ENCODE measurements around the gene SPATC1L. TPM values are rescaled to one million over a fixed set of nuclear protein-coding genes. Genes with fewer than 3 reads are reported as not detected.

SPATC1L gene
- total and polyA plus RNA-seq, 2 donors (not counting 3 experiments of a cell fraction or from before 2014, with no cell fraction given): 11.5 to 15.3 TPM

- no peak overlapping the region for H3K27ac ChIP-seq (ENCODE audit: insufficient read depth, low read depth, low read length)
- no peak overlapping the region for H3K4me3 ChIP-seq (replicated peaks in 1 of 3; ENCODE audit: insufficient read depth in 1 of 3, low read depth in 1 of 3, low read length in 3 of 3)
- no peak overlapping the region for H3K4me2 ChIP-seq (ENCODE audit: insufficient read depth, low read length)
- peaks cover 53% of the 10 kb centered on the region for H3K79me2 ChIP-seq (ENCODE audit: control insufficient read depth, insufficient read depth, low read length)
- dilution Hi-C loops (cut with MboI; ENCODE audit: extremely low pct_ligation_motif_present, low sequenced_read_pairs) (no loop called here), intact Hi-C loops (cut with micrococcal nuclease) (no loop called here)
- BruUV-seq (replicated peaks): no TSS peak
- H3K9me3 ChIP-seq (replicated peaks; ENCODE audit: control insufficient read depth, insufficient read depth, low read length): no peaks in the 10 kb centered on the region
- no peak overlapping the region for H2AFZ ChIP-seq (ENCODE audit: low read depth, low read length)
- H4K20me1 ChIP-seq (replicated peaks; ENCODE audit: control insufficient read depth, extremely low read depth, insufficient read depth, low read length): no peaks in the 10 kb centered on the region
- no peak for DNase-seq (ENCODE audit: low read depth, low spot score)
- FAIRE-seq: no peak
- H3K36me3 ChIP-seq (ENCODE audit: control insufficient read depth in 2 of 2, extremely low read depth in 1 of 2, insufficient read depth in 2 of 2, low read length in 2 of 2): peaks cover 6 to 10% of the 10 kb centered on the region in 2 experiments
- H3K9ac ChIP-seq (replicated peaks; ENCODE audit: extremely low read depth, insufficient read depth, low read length): no peak overlapping the region
- no peaks in the 10 kb centered on the region for H3K27me3 ChIP-seq (ENCODE audit: control insufficient read depth in 2 of 2, insufficient read depth in 2 of 2, low read length in 2 of 2)
- POLR2A ChIA-PET: no interaction called here
- CTCF ChIA-PET: no interaction called here
- TF ChIP-seq JUN (IDR thresholded peaks at IDR 0.05; ENCODE audit: borderline replicate concordance, insufficient read depth, insufficient read length, low read depth): no peak
- TF ChIP-seq EZH2 (IDR thresholded peaks at IDR 0.05; ENCODE audit: borderline replicate concordance, low read depth, low read length, severe bottlenecking): no peak
- no peak for TF ChIP-seq GATA2 (IDR thresholded peaks at IDR 0.05; ENCODE audit: insufficient read depth, insufficient read length, low read depth, low read length)
- TF ChIP-seq MAX (IDR thresholded peaks at IDR 0.05; ENCODE audit: insufficient read depth, insufficient read length): no peak
- no peak for TF ChIP-seq POLR2AphosphoS5 (IDR thresholded peaks at IDR 0.05; ENCODE audit: insufficient read depth, low read depth, low read length)
- peaks cover 15% of the 10 kb centered on the region for H3K4me1 ChIP-seq (ENCODE audit: control insufficient read depth, extremely low read depth, insufficient read depth, low read length)
- H3K9me1 ChIP-seq (replicated peaks; ENCODE audit: control insufficient read depth, extremely low read depth, insufficient read depth, low read length): no peaks in the 10 kb centered on the region
Measured at GRCh38 chr21:46223217-46223616, 39.0 kb upstream of the SPATC1L start.

GRCh38 chr21:46222436-46223116 lies 38.3 kb upstream of the SPATC1L start:
- H3K9me3 ChIP-seq (replicated peaks; ENCODE audit: control insufficient read depth, insufficient read depth, low read length): no peaks in the 10 kb centered on the region
- no TSS peak for BruUV-seq (replicated peaks)
- ChIA-PET CTCF (no interaction called here), POLR2A (no interaction called here)
- H3K79me2 ChIP-seq (ENCODE audit: control insufficient read depth, insufficient read depth, low read length): peaks cover 46% of the 10 kb centered on the region
- H3K4me1 ChIP-seq (ENCODE audit: control insufficient read depth, extremely low read depth, insufficient read depth, low read length): peaks cover 14% of the 10 kb centered on the region
- DNase-seq (ENCODE audit: low read depth, low spot score) (no peak), FAIRE-seq (no peak)
- H3K4me3 ChIP-seq (replicated peaks in 1 of 3; ENCODE audit: insufficient read depth in 1 of 3, low read depth in 1 of 3, low read length in 3 of 3): no peak overlapping the region
- no peak overlapping the region for H2AFZ ChIP-seq (ENCODE audit: low read depth, low read length)
- H3K27me3 ChIP-seq (ENCODE audit: control insufficient read depth in 2 of 2, insufficient read depth in 2 of 2, low read length in 2 of 2): no peaks in the 10 kb centered on the region
- H3K4me2 ChIP-seq (ENCODE audit: insufficient read depth, low read length): no peak overlapping the region
- H3K9ac ChIP-seq (replicated peaks; ENCODE audit: extremely low read depth, insufficient read depth, low read length): no peak overlapping the region
- TF ChIP-seq POLR2AphosphoS5 (IDR thresholded peaks at IDR 0.05; ENCODE audit: insufficient read depth, low read depth, low read length) (no peak), MAX (IDR thresholded peaks at IDR 0.05; ENCODE audit: insufficient read depth, insufficient read length) (no peak), JUN (IDR thresholded peaks at IDR 0.05; ENCODE audit: borderline replicate concordance, insufficient read depth, insufficient read length, low read depth) (no peak), MYC (IDR thresholded peaks at IDR 0.05; ENCODE audit: low read depth, low read length) (no peak), FOS (IDR thresholded peaks at IDR 0.05; ENCODE audit: borderline replicate concordance, insufficient read depth, low read length) (no peak), POLR2A (IDR thresholded peaks at IDR 0.05; ENCODE audit: low read depth, low read length) (no peak), EZH2 (IDR thresholded peaks at IDR 0.05; ENCODE audit: borderline replicate concordance, low read depth, low read length, severe bottlenecking) (no peak), CTCF (IDR thresholded peaks at IDR 0.05; ENCODE audit: extremely low read depth in 1 of 2, insufficient read depth in 1 of 2, low read depth in 1 of 2, low read length in 2 of 2) (no peak), GATA2 (IDR thresholded peaks at IDR 0.05; ENCODE audit: insufficient read depth, insufficient read length, low read depth, low read length) (no peak)
- H4K20me1 ChIP-seq (replicated peaks; ENCODE audit: control insufficient read depth, extremely low read depth, insufficient read depth, low read length): no peaks in the 10 kb centered on the region
- intact Hi-C loops (cut with micrococcal nuclease): no loop called here
- H3K36me3 ChIP-seq (ENCODE audit: control insufficient read depth in 2 of 2, extremely low read depth in 1 of 2, insufficient read depth in 2 of 2, low read length in 2 of 2): peaks cover 6 to 11% of the 10 kb centered on the region in 2 experiments
- dilution Hi-C loops (cut with MboI; ENCODE audit: extremely low pct_ligation_motif_present, low sequenced_read_pairs): no loop called here
- no peak overlapping the region for H3K27ac ChIP-seq (ENCODE audit: insufficient read depth, low read depth, low read length)
- no peaks in the 10 kb centered on the region for H3K9me1 ChIP-seq (replicated peaks; ENCODE audit: control insufficient read depth, extremely low read depth, insufficient read depth, low read length)
